Gastrocnemius medialis (tissue), 4 donors: Measurements from ENCODE around the gene SLC25A47.

Experiments used
- CTCF ChIP-seq, 5 experiments: fragments of 450-650 bp in 3 of 5; fragments of 200-600 bp in 2 of 5; sonication (generic) in 2 of 5; IDR thresholded peaks in 4 of 5; conservative IDR thresholded peaks in 1 of 5; 1 replicate in 4 of 5; 2 replicates in 1 of 5; pipeline ENCODE4 v1.5.1; 2016 to 2019; ENCODE audit warnings: antibody characterized with exemption in 5 of 5, mild to moderate bottlenecking in 3 of 5, moderate library complexity in 3 of 5
- POLR2A ChIP-seq, 2 donors: fragments of 450-650 bp; IDR thresholded peaks; one replicate each; pipeline ENCODE4 v1.6.1; 2017; ENCODE audit warnings: antibody characterized with exemption in 2 of 2, mild to moderate bottlenecking in 2 of 2, moderate library complexity in 2 of 2

DNA sequence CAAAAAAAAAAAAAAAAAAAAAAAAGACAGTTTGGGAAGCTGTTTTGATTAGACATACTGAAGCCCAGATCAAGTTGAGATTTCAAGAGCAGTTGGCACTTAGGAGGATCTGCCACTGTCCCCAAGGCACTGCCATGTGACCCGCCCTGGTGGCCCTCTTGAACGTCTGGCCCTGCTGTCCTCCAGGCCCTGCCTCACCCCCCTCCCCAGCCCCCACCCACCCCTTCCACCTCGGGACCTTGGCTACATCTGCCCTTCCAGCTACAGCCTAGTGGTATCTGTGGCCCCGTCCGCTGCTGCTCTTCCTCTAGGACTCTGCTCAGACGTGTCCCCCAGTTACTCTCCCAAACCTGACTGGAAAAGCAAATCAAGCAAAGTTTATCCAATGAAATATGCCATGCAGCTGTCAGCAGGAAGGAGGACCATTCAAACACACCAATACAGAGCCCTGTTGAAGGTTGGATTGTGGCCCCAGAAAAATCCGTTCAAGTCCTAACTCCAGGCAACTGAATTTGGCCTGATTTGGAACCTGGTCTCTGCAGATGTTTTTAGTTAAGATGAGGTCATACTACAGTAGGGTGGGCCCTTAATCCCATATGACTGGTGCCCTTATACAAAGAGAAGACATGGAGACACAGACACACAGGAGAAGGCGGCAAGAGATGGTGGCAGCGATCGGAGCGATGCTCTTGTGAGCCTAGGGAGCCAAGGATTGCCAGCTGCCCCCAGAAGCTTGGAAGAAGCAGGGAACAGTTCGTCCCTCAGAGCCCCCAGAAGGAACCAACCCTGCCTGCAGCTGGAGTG, 34.6 kb upstream of the SLC25A47 start:
- TF ChIP-seq CTCF (IDR thresholded peaks at IDR 0.05 in 4 of 5, conservative IDR thresholded peaks at IDR 0.05 in 1 of 5): no peak
- no peak for TF ChIP-seq POLR2A (IDR thresholded peaks at IDR 0.05)
